ENCODE results near the gene APC2.

Gene APC2

GRCh38 chr19:1478934-1479707 lies 29.2 kb downstream of the APC2 start, which contains the start of gene C19orf25:
Gene C19orf25 (minus strand): TSS chr19:1479215. CDS start chr19:1478903, 312 bp downstream.
- peak; percentile 97 for DNase-seq (ENCODE audit: low spot score)

- DNase-seq (ENCODE audit: low spot score): no peak
Measured at GRCh38 chr19:1481224-1481892, 31.4 kb downstream of the APC2 start.

- no peak for DNase-seq (ENCODE audit: low spot score)
Measured at GRCh38 chr19:1481893-1482360, 32.0 kb downstream of the APC2 start.

DNA sequence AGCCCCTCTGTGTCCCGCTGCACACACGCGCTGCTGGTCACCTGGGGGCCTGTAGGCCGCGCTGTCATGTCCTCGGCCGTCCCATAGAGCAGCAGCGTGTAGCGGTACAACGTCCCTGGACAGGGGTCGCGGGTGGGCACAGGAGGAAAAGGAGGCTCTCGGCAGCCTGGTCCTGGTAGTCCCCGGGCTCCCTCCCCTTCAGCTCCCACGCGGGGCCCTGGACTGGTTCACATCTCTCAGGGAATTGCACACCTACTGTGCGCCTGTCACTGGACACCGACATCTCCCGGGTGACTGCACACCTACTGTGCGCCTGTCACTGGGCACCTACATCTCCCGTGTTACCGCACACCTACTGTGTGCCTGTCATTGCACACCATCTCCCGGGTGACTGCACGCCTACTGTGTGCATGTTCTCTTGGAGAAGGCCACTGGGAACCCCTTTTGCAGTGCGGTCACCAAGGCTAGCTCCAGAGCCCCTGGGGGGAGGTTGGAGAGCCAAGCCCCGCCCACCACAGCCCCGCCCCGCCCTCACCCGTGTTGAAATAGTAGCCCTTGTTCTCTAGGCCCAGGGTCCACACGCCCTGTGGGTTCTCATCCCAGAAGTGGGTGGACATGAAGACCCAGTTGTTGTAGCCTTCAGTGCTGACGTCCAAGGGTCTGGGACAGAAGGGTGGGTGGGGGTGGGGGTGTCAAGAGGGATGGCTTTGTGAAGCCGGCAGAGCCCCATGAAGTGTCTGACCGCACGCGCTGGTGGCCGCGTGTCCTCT lies 32.6 kb downstream of the APC2 start:
- no peak for DNase-seq (ENCODE audit: low spot score)

- DNase-seq (ENCODE audit: low spot score): no peak
Measured at GRCh38 chr19:1483131-1483978, 33.4 kb downstream of the APC2 start.

DNA sequence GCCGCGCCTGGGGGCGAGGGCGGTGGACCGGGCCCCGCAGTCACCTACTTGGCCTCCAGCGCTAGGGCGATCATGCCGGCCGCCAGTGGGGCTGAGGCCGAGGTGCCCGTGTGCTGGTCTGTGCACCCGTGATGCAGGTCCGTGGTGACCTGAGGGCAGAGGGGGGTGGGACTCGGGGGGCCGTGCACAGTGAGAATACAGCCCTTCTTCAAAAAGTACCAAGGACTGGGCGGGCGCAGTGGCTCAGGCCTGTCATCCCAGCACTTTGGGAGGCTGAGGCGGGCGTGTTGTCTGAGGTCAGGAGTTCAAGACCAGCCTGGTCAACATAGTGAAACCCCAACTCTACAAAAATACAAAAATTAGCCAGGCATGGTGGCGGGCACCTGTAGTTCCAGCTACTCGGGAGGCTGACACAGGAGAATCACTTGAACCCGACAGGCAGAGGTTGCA lies 34.1 kb downstream of the APC2 start:
- DNase-seq (ENCODE audit: low spot score): no peak

DNA sequence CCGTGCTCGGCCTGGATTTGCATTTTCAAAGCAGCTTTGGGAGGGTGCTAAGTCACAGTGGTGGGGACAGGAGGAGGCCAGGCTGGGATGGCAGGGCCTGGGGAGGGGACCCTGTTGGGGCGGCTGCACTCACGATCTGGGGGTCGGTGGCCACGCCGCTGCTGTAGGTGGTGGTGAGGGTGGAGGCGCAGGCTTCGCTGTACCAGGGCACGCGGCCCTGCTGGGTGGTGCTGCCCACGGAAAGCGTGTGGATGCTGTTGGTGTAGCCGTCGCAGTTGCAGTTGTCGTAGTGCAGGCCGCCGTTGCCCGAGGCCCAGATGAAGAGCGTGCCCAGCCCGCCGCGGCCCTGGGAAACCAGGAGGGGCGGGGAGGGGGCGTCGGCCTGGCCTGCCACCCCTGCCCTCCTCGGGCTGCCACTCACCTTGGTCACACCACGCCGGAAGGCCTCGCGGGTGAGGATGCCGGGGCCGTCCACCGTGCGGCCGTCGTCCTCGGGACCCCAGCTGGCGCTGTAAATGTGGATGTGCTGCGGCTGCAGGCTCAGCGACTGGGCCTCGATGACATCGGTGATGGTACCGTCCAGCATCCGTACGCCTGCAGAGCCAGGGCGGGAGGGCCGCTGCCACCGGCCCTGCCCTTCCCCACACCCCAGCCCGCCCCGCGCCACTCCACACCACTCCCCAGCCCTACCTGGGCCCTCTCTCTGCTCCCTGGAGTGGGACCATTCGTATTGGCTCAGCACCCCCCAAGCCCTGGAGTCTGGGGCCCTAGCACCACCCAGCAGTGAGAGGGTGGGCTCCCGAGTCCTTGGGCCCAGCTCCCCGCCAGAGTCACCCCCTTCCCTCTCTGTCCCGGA lies 37.0 kb downstream of the APC2 start:
- no peak for DNase-seq (ENCODE audit: low spot score)

DNA sequence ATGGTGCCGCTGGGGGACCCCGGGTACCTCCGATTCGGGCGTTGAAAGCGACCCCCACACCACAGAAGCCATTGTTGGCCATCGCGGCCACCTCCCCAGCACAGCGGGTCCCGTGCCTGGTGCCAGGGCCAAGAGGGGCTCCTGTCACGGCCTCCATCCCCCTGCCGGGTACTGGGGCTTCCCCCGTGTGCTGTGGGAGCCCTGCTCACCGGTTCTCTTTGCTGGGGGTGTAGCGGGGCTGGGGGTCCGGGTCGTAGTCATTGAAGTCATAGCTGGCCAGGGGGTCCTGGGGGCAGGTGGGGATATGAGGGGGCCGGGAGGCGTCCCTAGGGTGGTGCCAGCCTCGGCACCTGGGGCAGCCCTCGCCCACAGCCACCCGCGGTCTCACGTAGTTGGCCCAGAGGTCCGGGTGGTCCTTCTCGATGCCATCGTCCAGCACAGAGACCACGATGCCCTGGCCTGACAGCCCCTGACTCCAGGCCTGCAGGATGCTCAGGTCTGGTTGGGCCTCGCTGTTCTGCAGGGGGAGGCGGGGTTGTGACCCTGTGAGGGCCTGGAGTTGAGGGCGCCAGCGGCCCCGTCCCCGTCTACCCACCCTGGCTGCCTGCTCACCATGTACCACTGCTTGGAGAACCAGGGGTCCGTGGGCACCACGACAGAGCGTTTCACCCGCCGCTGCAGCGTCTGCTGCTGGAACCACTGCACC lies 37.8 kb downstream of the APC2 start:
- DNase-seq (ENCODE audit: low spot score): no peak

DNA sequence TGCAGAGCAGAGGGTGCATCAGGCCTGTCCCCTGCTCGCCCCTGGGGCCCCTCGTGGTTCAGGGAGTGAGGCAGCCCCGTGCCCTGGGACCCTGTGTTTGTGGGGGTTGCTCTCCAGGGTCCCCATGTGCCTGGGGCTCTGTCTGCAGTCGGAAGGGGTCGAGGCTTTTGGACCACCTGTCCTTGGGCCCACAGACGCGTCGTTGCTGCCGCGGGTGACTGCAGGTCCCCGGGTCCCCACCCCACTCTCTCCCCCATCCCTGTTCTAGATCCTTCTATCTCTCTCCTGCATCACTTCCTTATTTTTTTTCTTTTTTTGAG lies 38.3 kb downstream of the APC2 start:
- no peak for DNase-seq (ENCODE audit: low spot score)

DNA sequence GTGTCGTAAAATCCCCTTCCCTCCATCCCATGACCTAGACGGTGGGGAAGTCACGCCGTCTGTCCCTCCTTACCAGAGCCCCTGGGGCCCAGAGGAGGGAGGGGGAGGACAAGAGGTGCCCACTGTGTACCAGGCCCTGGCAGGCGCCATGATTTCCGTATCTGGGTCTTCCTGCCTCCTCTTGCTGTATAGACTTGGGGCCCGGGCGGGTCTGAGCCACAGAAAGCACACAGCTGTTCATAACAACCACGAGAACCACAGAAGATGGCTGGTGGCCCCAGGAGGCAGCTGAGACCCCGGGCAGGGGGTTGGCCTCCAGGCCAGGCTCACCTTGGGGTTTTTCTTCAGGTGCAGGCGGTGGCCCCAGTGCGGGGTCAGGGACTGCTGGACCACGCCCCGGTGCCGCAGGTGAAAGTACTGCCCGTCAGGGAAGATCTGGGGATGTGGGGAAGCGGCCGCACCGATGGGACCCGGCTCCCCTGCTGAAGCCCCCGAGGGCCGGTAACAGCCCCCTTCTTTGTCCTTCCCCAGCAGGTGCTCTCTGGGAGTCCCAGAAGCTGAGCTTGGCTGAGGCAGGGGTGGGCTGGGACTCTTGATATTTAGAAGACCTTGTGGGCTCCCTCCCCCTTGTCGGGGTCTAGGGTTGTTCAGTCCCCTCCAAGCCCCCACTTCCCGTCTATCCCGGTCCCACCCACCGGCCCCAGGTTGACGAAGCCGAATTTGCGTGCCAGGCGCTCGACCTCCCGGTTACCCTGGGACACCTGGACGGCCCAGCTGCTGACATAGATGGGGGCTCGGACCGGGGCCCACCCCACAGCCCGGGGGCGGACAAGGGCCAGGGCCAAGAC lies 39.8 kb downstream of the APC2 start:
- no peak for DNase-seq (ENCODE audit: low spot score)

- DNase-seq (ENCODE audit: low spot score): peak; percentile 99
Measured at GRCh38 chr19:1490311-1491113, 40.6 kb downstream of the APC2 start, which contains the start of gene PCSK4. Gene PCSK4 (minus strand): TSS chr19:1490350. CDS start chr19:1490346, 4 bp downstream.

GRCh38 chr19:1491114-1491848 lies 41.4 kb downstream of the APC2 start, which contains the start of gene REEP6:
Gene REEP6 (plus strand): TSS chr19:1491181. CDS start chr19:1491270, 89 bp downstream.
- no peak for DNase-seq (ENCODE audit: low spot score)

DNA sequence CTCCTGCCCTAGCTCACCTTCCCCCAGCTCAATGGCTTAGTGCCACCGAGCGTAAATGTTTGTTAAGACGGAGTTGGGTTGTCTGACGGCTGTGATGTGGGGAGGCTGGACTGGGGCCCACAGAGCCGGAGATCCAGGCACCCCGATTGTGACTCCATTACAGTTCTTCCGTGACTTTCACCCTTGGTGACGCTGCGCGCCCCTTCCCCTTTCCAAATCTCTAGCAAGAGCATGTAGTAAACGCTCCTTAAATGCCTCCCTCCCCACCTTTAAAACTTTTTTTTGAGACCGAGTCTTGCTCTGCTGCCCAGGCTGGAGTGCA lies 41.9 kb downstream of the APC2 start:
- no peak for DNase-seq (ENCODE audit: low spot score)

DNA sequence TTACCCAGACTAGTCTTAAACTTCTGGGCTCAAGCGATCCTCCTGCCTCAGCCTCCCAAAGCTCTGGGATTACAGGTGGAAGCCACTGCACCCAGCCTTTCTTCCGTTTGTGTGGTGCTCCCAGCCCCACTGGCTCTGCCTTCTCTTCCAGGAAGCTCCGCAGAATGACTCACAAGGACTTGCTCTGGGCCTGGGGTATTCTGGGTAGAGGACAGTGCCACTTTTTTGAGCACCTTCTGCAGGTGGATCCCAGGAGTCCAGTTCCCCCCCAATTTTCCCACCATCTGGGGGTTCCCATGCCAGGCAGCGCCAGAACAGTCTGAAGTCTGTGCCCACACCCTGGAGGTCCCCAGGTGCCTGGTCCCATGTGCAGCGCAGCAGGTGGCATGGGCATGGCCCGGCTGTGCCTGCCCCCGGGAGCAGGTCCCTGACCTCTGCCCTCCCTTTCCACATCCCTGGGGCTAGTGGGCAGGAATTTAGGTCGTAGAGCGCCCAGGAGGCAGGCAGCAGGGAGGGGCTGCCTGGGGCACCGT lies 42.6 kb downstream of the APC2 start:
- no peak for DNase-seq (ENCODE audit: low spot score)

DNA sequence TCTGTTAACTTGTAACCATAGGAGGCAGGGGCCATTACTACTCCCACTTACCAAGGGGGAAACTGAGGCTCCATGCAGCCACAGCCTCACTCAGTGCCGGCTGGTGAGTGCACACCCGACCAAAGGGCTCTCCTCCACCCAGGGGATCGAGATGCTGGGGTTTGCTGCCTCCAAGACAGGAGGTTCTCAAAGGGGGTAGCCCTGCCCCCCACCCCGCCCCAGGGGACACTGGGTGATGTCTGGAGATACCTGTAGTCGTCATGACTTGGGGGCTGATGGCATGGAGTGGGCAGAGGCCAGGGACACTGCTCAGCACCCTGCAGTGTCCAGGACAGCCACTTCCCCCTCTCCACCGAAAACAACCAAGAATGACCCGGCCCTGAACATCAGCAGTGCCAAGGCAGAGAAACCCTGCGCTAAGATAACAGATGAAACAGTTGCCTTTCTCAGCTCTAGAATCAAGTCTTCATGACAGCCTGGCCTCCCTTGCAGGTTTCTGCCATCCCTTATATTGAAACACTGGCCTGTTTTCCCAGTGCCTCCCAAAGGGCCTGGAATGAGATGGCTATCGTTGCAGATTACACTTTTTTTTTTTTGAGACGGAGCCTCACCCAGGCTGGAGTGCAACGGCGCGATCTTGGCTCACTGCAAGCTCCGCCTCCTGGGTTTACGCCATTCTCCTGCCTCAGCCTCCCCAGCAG lies 44.3 kb downstream of the APC2 start:
- DNase-seq (ENCODE audit: low spot score): no peak

DNA sequence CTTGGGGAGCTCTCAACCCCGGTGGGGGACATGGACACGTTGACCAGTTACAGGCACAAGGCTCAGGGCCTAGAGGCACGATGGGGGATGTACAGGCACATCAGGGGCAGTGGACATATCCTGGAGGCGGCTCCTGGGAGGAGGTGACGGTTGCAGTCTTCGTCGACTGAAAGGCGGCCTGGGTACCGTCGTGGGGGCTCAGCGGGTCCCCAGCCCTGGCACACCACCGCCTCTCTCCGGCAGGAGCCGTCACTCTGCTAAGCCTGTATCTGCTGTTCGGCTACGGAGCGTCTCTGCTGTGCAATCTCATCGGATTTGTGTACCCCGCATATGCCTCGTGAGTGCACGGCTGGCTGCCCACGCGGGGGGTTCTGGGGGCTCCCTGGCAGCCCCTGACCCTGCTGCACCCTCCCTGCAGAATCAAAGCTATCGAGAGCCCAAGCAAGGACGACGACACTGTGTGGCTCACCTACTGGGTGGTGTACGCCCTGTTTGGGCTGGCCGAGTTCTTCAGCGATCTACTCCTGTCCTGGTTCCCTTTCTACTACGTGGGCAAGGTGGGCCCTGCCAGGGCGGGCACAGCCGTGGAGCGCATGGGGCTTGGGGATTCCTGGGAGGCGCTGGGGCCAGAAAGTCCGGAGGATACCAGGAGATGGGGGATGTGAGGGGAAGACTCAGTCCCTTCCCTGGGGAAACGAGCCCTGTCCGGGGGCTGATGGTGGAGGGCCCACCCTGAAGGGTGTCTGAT lies 45.3 kb downstream of the APC2 start:
- DNase-seq (ENCODE audit: low spot score): no peak
